ENCODE measurements around the gene OR51L1. TPM values are rescaled to one million over a fixed set of nuclear protein-coding genes. Genes with fewer than 3 reads are reported as not detected.

The OR51L1 gene
- total RNA-seq = not detected in 2 replicates

GRCh38 chr11:4994551-4994950, at the start of gene OR51L1:
TSS of gene OR51L1 (plus strand) at chr11:4994851. CDS start at chr11:4998983, 4,132 bp downstream.

DNA sequence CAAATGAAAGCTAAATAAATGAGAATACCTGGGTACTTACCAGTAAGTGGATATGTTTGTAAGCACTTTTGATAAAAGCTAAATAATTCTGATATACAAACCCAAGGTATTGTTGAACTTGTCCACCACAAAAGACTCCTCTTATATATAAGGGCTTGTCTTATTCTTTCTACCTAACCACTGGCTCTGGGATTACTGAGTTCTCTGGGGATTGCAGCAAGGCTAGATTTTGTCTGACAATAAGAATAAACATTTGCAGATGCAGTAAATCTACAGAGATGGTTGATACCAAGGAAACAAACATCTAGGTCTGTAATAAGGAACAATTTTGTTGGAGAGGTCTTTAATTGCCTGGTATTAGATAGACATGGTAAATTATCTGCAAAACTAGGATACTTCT, 47.1 kb upstream of the OR51L1 start, which contains the start of gene OR51A4:
TSS of gene OR51A4 (minus strand) at position 101 of the 400 bp plus-strand sequence. CDS start 505 bp downstream, outside the sequence.

DNA sequence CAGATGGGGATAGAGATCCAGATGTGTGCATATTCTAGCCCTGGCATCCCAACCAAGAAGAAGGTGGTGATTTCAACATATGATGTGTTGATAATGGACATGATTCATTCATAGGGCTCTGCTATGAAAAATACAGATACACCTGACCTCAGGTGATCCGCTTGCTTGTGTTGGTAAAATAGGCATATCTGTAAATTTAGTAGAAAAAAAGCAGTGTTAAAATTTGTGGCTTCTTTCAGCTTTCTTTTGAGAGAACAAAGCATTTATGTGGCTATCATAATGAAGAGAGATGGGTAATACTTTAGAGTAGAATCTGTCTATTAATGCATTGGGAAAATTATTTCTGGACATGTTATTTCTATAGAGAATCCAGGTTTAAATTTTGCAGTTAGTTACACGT, 39.0 kb upstream of the OR51L1 start, which contains the start of gene OR51A2:
TSS of gene OR51A2 (minus strand) at position 101 of the 400 bp plus-strand sequence. CDS start at position 101, 0 bp downstream.

GRCh38 chr11:5046226-5046625, 51.6 kb downstream of the OR51L1 start, which contains the start of gene OR52J3:
TSS of gene OR52J3 (plus strand) at chr11:5046526. CDS start at chr11:5046526, 0 bp downstream.

Other genes starting within 250 kb of the OR51L1 start
- not detected in 2 replicates for gene OR51F1, start 224.9 kb upstream of the OR51L1 start, total RNA-seq
- not detected in 2 replicates for gene OR52R1, start 190.5 kb upstream of the OR51L1 start, total RNA-seq
- not detected in 2 replicates for gene OR51F2, start 173.5 kb upstream of the OR51L1 start, total RNA-seq
- gene OR51S1, start 145.6 kb upstream of the OR51L1 start, total RNA-seq = not detected in 2 replicates
- not detected in 2 replicates for gene OR51T1, start 113.0 kb upstream of the OR51L1 start, total RNA-seq
- not detected in 2 replicates for gene OR51A7, start 91.1 kb upstream of the OR51L1 start, total RNA-seq
- gene OR51G2, start 75.5 kb upstream of the OR51L1 start, total RNA-seq = not detected in 2 replicates
- not detected in 2 replicates for gene OR51G1, start 70.5 kb upstream of the OR51L1 start, total RNA-seq
- not detected in 2 replicates for gene OR51A4, start 47.2 kb upstream of the OR51L1 start, total RNA-seq
- gene OR51A2, start 39.1 kb upstream of the OR51L1 start, total RNA-seq = not detected in 2 replicates
- not detected in 2 replicates for gene OR52J3, start 51.7 kb downstream of the OR51L1 start, total RNA-seq
- gene OR52E2, start 64.8 kb downstream of the OR51L1 start, total RNA-seq = not detected in 2 replicates
- not detected in 2 replicates for gene OR52E1, start 74.7 kb downstream of the OR51L1 start, total RNA-seq
- not detected in 2 replicates for gene OR52A5, start 143.5 kb downstream of the OR51L1 start, total RNA-seq
- not detected in 2 replicates for gene OR52A1, start 159.9 kb downstream of the OR51L1 start, total RNA-seq
- not detected in 2 replicates for gene OR51V1, start 205.8 kb downstream of the OR51L1 start, total RNA-seq
- gene HBB, start 232.2 kb downstream of the OR51L1 start, total RNA-seq = not detected in 2 replicates
- not detected in 2 replicates for gene HBD, start 239.6 kb downstream of the OR51L1 start, total RNA-seq

Data from airway epithelial cell (primary cell).